A673 (cell line): ENCODE results near the gene BTG4.

Experiments
- CTCF ChIP-seq: fragments of 300-800, 200-600 bp; sonication (generic); conservative IDR thresholded peaks from 2 replicates; pipeline ENCODE4 v1.5.1; 2017; ENCODE audit warnings: low read depth, mild to moderate bottlenecking, antibody characterized with exemption, low read length, moderate library complexity, mixed read lengths
- EZH2 ChIP-seq: fragments of 200-600 bp; sonication (generic); IDR thresholded peaks from 2 replicates; pipeline ENCODE4 v1.6.1; 2017; ENCODE audit warnings: borderline replicate concordance, low read depth, mild to moderate bottlenecking, mixed read lengths, antibody characterized with exemption, low read length; ENCODE audit not compliant: poor library complexity, severe bottlenecking

GRCh38 chr11:111561791-111562325, 49.7 kb upstream of the BTG4 start:
- TF ChIP-seq CTCF (no peak), EZH2 (no peak)
